AG04449 (cell line): ENCODE data around the gene AFG1L.

ENCODE experiments used
- CTCF ChIA-PET: fragments of 350-600 bp; formaldehyde crosslinking; extraction: SDS; loops from one replicate; lab custom pipeline; 2021; ENCODE audit warnings: antibody characterized with exemption; lab: Yijun Ruan, JAX
- POLR2A ChIA-PET: fragments of 400-600, 350-600 bp; formaldehyde crosslinking; extraction: SDS; loops from one replicate; lab custom pipeline; 2020; ENCODE audit warnings: antibody characterized with exemption, inconsistent platforms; lab: Yijun Ruan, JAX
- DNase-seq: peaks from one replicate; pipeline ENCODE4 v3.0.0-alpha.2; 2010; ENCODE audit warnings: low read depth, low spot score
- H3K4me3 ChIP-seq: 2 replicates; pipeline ENCODE4 v1.5.1; 2011; ENCODE audit warnings: low read depth, mild to moderate bottlenecking, control low read depth, low read length
- TF ChIP-seq, protein P1 (sequence below): IDR thresholded peaks from one replicate; pipeline ENCODE4 v1.5.1; 2011; ENCODE audit warnings: mild to moderate bottlenecking, moderate library complexity, low read length, control low read depth, inconsistent platforms; ENCODE audit not compliant: insufficient read depth; ENCODE audit errors: missing control alignments

Gene AFG1L

DNA sequence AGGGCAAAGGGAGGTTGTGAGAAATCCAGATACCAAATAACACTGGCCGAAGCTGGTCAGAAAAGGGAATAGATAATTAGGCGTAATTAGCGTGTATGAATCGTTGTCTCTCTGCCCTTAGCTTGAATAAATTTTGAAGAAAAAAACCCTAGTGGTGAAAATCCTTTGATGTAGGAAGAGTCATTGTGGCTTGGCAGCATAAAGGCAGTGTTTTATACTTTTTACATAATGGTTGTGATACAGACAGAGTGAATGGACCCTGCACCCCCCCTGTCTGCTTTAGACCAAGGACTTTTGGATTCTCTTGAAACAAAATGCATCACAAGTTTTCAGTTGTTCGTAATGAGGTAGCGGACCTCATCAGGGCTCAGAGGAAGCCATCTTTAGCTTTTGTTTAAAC lies 126.5 kb downstream of the AFG1L start:
- ChIA-PET POLR2A (no interaction called here), CTCF (no interaction called here)
- TF ChIP-seq, protein P1, sequence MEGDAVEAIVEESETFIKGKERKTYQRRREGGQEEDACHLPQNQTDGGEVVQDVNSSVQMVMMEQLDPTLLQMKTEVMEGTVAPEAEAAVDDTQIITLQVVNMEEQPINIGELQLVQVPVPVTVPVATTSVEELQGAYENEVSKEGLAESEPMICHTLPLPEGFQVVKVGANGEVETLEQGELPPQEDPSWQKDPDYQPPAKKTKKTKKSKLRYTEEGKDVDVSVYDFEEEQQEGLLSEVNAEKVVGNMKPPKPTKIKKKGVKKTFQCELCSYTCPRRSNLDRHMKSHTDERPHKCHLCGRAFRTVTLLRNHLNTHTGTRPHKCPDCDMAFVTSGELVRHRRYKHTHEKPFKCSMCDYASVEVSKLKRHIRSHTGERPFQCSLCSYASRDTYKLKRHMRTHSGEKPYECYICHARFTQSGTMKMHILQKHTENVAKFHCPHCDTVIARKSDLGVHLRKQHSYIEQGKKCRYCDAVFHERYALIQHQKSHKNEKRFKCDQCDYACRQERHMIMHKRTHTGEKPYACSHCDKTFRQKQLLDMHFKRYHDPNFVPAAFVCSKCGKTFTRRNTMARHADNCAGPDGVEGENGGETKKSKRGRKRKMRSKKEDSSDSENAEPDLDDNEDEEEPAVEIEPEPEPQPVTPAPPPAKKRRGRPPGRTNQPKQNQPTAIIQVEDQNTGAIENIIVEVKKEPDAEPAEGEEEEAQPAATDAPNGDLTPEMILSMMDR: no peak
- H3K4me3 ChIP-seq: no peak overlapping the region
- DNase-seq: no peak

DNA sequence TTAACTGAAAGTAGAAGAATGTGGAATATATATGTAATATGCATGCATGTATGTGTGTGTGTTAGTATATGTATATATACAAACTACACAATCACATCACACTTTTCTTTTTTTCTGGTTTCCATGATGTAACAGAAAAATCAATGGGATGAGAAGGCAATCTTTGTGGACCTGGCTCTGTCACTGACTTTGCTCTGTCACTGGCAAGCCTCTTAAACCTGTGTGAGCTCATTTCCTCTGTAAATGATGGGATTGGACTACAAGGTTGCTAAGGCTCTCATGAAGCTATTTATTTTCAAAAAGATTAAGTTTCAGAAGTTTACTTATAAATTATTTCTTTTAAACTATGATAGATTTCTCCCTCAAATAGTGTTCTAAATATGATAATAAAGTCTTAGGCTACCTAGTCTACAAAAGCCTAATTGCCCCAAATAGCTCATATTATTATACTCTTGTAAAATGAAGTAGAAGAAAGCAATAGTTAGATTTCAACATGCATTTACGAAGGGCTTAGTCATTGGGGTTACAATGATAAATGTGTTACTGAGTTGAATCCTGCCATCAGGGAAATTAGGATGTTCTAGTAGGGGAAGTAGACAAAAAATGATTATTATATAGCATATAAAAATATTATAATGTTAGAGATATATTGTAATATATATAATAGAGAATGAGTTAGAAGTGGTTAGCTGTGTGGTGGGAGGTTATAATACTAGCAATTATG lies 129.3 kb downstream of the AFG1L start:
- H3K4me3 ChIP-seq: no peak overlapping the region
- ChIA-PET CTCF (no interaction called here), POLR2A (no interaction called here)
- TF ChIP-seq, protein P1: no peak
- no peak for DNase-seq

DNA sequence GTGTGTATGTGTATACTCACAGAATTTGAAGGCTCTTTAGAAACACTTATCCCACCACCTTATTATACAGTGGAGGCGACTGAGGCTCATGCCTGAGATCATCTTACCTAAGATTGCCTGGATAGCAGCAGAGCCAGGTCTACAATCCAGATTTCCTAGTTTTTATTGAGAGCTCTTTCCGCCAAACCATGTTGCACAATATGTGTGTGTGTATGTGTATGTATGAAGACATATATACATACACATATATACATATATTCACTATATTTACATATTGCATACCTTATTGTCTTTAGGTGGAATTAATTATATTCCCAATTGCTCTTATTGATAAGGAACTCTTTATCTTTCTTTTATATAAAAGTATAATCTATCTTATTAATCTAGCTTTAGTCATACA lies 130.6 kb downstream of the AFG1L start:
- no peak for DNase-seq
- POLR2A ChIA-PET: no interaction called here
- CTCF ChIA-PET: no interaction called here
- H3K4me3 ChIP-seq: no peak overlapping the region
- TF ChIP-seq, protein P1: no peak

DNA sequence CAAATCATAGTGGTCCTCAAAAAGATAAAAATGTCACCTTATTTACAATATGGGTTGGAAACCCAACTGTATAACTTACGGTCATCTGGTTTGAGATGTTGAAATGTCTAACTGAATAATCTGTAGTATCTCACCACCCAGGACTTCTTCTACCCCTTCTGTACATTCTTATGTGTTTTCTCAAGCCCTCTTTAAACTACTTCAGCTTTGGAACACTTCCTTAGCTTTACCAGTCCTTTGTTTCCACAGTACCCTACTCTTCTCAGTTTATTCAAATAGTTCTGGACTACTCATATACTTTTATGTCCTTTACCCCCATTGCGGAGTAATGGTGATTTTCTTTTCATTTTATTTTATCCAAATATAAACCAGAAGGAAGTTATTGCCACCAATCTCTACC lies 137.3 kb downstream of the AFG1L start:
- TF ChIP-seq, protein P1: no peak
- ChIA-PET POLR2A (no interaction called here), CTCF (no interaction called here)
- DNase-seq: no peak
- H3K4me3 ChIP-seq: no peak overlapping the region

DNA sequence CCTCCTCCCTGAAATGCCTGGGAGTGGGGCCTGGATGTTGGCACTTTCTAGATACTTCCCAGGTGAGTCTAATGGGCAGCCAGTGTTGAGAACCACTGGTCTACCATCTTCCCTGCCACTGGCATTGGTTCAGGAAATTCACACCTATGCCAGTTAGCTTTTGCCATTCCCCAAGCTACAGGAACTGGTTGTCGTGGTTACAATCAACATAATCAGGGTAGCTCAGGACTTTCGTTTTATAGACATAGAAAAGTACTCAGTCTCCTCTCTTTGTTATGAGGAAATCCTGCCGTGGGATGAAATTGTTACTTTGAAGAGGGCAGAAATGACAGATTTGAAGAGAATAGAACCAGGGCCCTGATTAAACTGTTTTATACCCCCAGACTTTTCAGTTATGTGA lies 137.9 kb downstream of the AFG1L start:
- ChIA-PET CTCF (no interaction called here), POLR2A (no interaction called here)
- no peak overlapping the region for H3K4me3 ChIP-seq
- no peak for DNase-seq
- TF ChIP-seq, protein P1: no peak

DNA sequence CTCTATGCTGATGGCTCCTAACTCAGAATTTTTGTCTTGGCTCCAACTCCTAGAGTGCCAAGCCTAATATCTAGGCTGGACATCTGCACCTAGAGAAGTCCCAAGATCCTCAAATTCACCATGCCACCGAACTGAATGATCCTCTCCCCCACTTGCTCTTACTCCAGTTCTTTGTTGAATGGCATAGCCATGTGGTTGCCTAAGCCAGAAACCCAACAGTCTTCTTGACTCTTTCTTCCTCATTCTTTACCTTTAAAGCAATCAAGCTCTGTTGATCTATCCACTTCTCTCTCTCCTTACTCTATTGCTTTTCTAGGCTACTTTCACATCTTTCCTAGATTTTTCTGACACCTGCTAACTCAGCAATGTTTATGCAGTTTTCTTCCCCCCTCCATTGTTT lies 139.4 kb downstream of the AFG1L start:
- TF ChIP-seq, protein P1: no peak
- DNase-seq: no peak
- ChIA-PET POLR2A (no interaction called here), CTCF (no interaction called here)
- H3K4me3 ChIP-seq: no peak overlapping the region
